GM12878 (cell line): Measurements from ENCODE around the gene REEP3. TPM values are rescaled to one million over a fixed set of nuclear protein-coding genes. Genes with fewer than 3 reads are reported as not detected.

ENCODE experiments used
- ATAC-seq: fragments of 200-7000 bp; cut with Tn5 transposase; 3 replicates; pipeline ENCODE4 v1.9.1; 2020; ENCODE audit warnings: mild to moderate bottlenecking, moderate library complexity
- BruUV-seq: library from RNA; stranded (reverse); fragments of 400-500 nt; replicated peaks from 2 replicates; lab custom pipeline; 2021; lab: Mats Ljungman, UMichigan
- CTCF ChIA-PET: fragments of 300-600 bp; sonication (Branson Sonifier 250); formaldehyde crosslinking; extraction: SDS; loops from one replicate; lab custom pipeline; 2021; ENCODE audit warnings: inconsistent platforms; lab: Yijun Ruan, JAX
- POLR2A ChIA-PET: fragments of 350-600 bp; formaldehyde crosslinking; extraction: SDS; loops from one replicate; lab custom pipeline; 2021; ENCODE audit warnings: inconsistent platforms; lab: Charles Lee
- RAD21 ChIA-PET: fragments of 300-600 bp; sonication (Branson Sonifier 250); formaldehyde crosslinking; loops from one replicate; lab custom pipeline; 2023; ENCODE audit warnings: antibody characterized with exemption; ENCODE audit not compliant: unreplicated experiment; lab: Charles Lee
- SMC1A ChIA-PET: fragments of 300-600 bp; sonication (Branson Sonifier 250); formaldehyde crosslinking; loops from one replicate; lab custom pipeline; 2023; ENCODE audit not compliant: unreplicated experiment, uncharacterized antibody; lab: Charles Lee
- DNase-seq: peaks from one replicate; pipeline ENCODE4 v3.0.0-alpha.2; 2011; ENCODE audit warnings: low read depth, low spot score
- FAIRE-seq: peaks from 3 replicates; lab custom pipeline; 2011; peaks lifted over from hg19 to GRCh38; lab: Jason Lieb, UNC
- H2AFZ ChIP-seq: 2 replicates; pipeline ENCODE4 v1.6.0; 2011; ENCODE audit warnings: low read depth, low read length, control low read depth; ENCODE audit not compliant: control insufficient read depth
- H3K27ac ChIP-seq: 2 replicates; pipeline ENCODE4 v1.5.1; 2011; ENCODE audit warnings: control low read depth; ENCODE audit not compliant: control insufficient read depth, insufficient read depth
- H3K27me3 ChIP-seq, 2 experiments: replicated peaks in 1 of 2; 2 replicates each; pipeline versions ENCODE4 v1.6.0 to v1.6.1; 2011; ENCODE audit warnings: low read length in 1 of 2; ENCODE audit not compliant: control insufficient read depth in 2 of 2, insufficient read depth in 2 of 2
- H3K36me3 ChIP-seq, 2 experiments: 2 replicates each; pipeline ENCODE4 v1.5.1; 2011; ENCODE audit warnings: low read length in 1 of 2; ENCODE audit not compliant: control insufficient read depth in 2 of 2, insufficient read depth in 2 of 2
- H3K4me1 ChIP-seq: 2 replicates; pipeline ENCODE4 v1.6.1; 2011; ENCODE audit warnings: mild to moderate bottlenecking, low read length, moderate library complexity, mixed read lengths; ENCODE audit not compliant: control insufficient read depth, insufficient read depth
- H3K4me2 ChIP-seq: 2 replicates; pipeline ENCODE4 v1.6.0; 2011; ENCODE audit warnings: control low read depth; ENCODE audit not compliant: control insufficient read depth, insufficient read depth
- H3K4me3 ChIP-seq: fragments of 200-600 bp; sonication (generic); 2 replicates; pipeline ENCODE4 v1.5.1; 2016
- H3K79me2 ChIP-seq: 2 replicates; pipeline ENCODE4 v1.6.0; 2011; ENCODE audit warnings: low read length; ENCODE audit not compliant: control insufficient read depth, insufficient read depth
- H3K9ac ChIP-seq: 2 replicates; pipeline ENCODE4 v1.8.0; 2011; ENCODE audit warnings: low read length, control low read depth, mixed read lengths; ENCODE audit not compliant: control insufficient read depth, insufficient read depth
- H3K9me3 ChIP-seq: replicated peaks from 3 replicates; pipeline ENCODE4 v1.5.1; 2011; ENCODE audit warnings: mild to moderate bottlenecking, low read length; ENCODE audit not compliant: control insufficient read depth, insufficient read depth
- H4K20me1 ChIP-seq: 2 replicates; pipeline ENCODE4 v1.6.0; 2011; ENCODE audit not compliant: control insufficient read depth, insufficient read depth
- ATF3 ChIP-seq: IDR thresholded peaks from 2 replicates; pipeline ENCODE4 v1.6.1; 2011; ENCODE audit warnings: low read depth, mild to moderate bottlenecking, low read length, moderate library complexity, borderline replicate concordance; ENCODE audit errors: extremely low read depth
- ATF7 ChIP-seq: fragments of 450-650 bp; IDR thresholded peaks from 2 replicates; pipeline ENCODE4 v1.6.1; 2016; ENCODE audit warnings: low read depth, mild to moderate bottlenecking
- BMI1 ChIP-seq: fragments of 450-650 bp; IDR thresholded peaks from 2 replicates; pipeline ENCODE4 v1.6.1; 2016; ENCODE audit warnings: mild to moderate bottlenecking, moderate library complexity, borderline replicate concordance
- CHD1 ChIP-seq: IDR thresholded peaks from 2 replicates; pipeline ENCODE4 v1.6.1; 2012; ENCODE audit warnings: low read depth, low read length, improper control_type of control experiment
- CHD2 ChIP-seq: IDR thresholded peaks from 2 replicates; pipeline ENCODE4 v1.6.1; 2011; ENCODE audit warnings: low read depth, low read length, improper control_type of control experiment, borderline replicate concordance
- ESRRA ChIP-seq: IDR thresholded peaks from 2 replicates; pipeline ENCODE4 v1.6.1; 2012; ENCODE audit warnings: mild to moderate bottlenecking, low read length, improper control_type of control experiment
- HCFC1 ChIP-seq: fragments of 150-350 bp; IDR thresholded peaks from 2 replicates; pipeline ENCODE4 v1.6.1; 2014; ENCODE audit warnings: low read length
- IRF4 ChIP-seq: IDR thresholded peaks from 2 replicates; pipeline ENCODE4 v1.6.1; 2011; ENCODE audit warnings: low read depth, low read length
- JUNB ChIP-seq: IDR thresholded peaks from 2 replicates; pipeline ENCODE4 v1.6.1; 2016; ENCODE audit warnings: antibody characterized with exemption, mild to moderate bottlenecking
- JUND ChIP-seq: IDR thresholded peaks from 2 replicates; pipeline ENCODE4 v1.6.1; 2012; ENCODE audit warnings: low read depth, mild to moderate bottlenecking, low read length, improper control_type of control experiment, moderate library complexity
- MTA2 ChIP-seq: fragments of 450-650 bp; IDR thresholded peaks from 2 replicates; pipeline ENCODE4 v1.6.1; 2016; ENCODE audit warnings: low read depth, mild to moderate bottlenecking, moderate library complexity
- MYC ChIP-seq: IDR thresholded peaks from 2 replicates; pipeline ENCODE4 v1.6.1; 2011; ENCODE audit warnings: mild to moderate bottlenecking, low read length, moderate library complexity, inconsistent platforms; ENCODE audit not compliant: insufficient read depth, insufficient replicate concordance, insufficient read length, severe bottlenecking
- NR2F1 ChIP-seq: fragments of 450-650 bp; conservative IDR thresholded peaks from 2 replicates; pipeline ENCODE4 v1.6.1; 2017; ENCODE audit warnings: mild to moderate bottlenecking
- RAD51 ChIP-seq: fragments of 450-650 bp; IDR thresholded peaks from 2 replicates; pipeline ENCODE4 v1.6.1; 2016; ENCODE audit warnings: moderate library complexity, mild to moderate bottlenecking, inconsistent platforms
- SIN3A ChIP-seq: IDR thresholded peaks from 2 replicates; pipeline ENCODE4 v1.6.1; 2012; ENCODE audit warnings: low read depth, low read length, improper control_type of control experiment
- SMAD5 ChIP-seq: IDR thresholded peaks from 2 replicates; pipeline ENCODE4 v1.6.1; 2016; ENCODE audit warnings: antibody characterized with exemption, low read depth
- SREBF2 ChIP-seq: IDR thresholded peaks from 2 replicates; pipeline ENCODE4 v1.6.1; 2012; ENCODE audit warnings: mild to moderate bottlenecking, low read length
- STAT3 ChIP-seq: IDR thresholded peaks from 2 replicates; pipeline ENCODE4 v1.6.1; 2011; ENCODE audit warnings: low read depth, low read length, improper control_type of control experiment
- SUZ12 ChIP-seq: fragments of 200-600 bp; sonication (generic); IDR thresholded peaks from one replicate; pipeline ENCODE4 v1.6.1; 2018; ENCODE audit warnings: antibody characterized with exemption, mild to moderate bottlenecking; ENCODE audit not compliant: unreplicated experiment
- TCF12 ChIP-seq: IDR thresholded peaks from 2 replicates; pipeline ENCODE4 v1.6.1; 2011; ENCODE audit warnings: low read depth, mild to moderate bottlenecking, low read length
- ZZZ3 ChIP-seq: IDR thresholded peaks from 2 replicates; pipeline ENCODE4 v1.6.1; 2011; ENCODE audit warnings: low read depth; ENCODE audit not compliant: control insufficient read depth, insufficient read length
- WGBS: methylation state at CpG from one replicate; pipeline ENCODE4 v1.1.6; 2016; ENCODE audit warnings: low lambda C conversion rate; ENCODE audit not compliant: insufficient replicate concordance, insufficient coverage; ENCODE audit errors: missing lambda C conversion rate; 5-methylcytosine and 5-hydroxymethylcytosine counted together
- in situ Hi-C: fragments of 300-500 bp; cut with MboI; formaldehyde crosslinking; loops from 9 replicates; pipeline ENCODE4 v1.14.3; 2018; ENCODE audit warnings: mixed read lengths
- intact Hi-C: fragments of 100-400 bp; cut with micrococcal nuclease; formaldehyde crosslinking; loops from one replicate; pipeline ENCODE4 v1.14.2; 2022; ENCODE audit not compliant: unreplicated experiment
- polyA plus RNA-seq, 11 experiments: library from polyadenylated mRNA; depleted of rRNA in 4 of 11; unstranded in 6 of 11; stranded (reverse) in 5 of 11; fragments of >200 nt; fragmentation: Nextera tagmentation in 4 of 11; fragmentation: Illumina TruSeq in 1 of 11; extraction: Ambion mirVana in 4 of 11; extraction: Trizol in 1 of 11; gene quantifications; 1 replicate in 1 of 11; 2 replicates in 10 of 11; pipeline versions ENCODE4 v1.2.1 to v1.2.3, GENCODE V29; 2011 to 2016; ENCODE audit warnings: inconsistent platforms in 2 of 11, missing spikeins in 2 of 11, low read depth in 1 of 11
- total RNA-seq, 4 experiments: library from RNA; depleted of rRNA in 3 of 4; stranded (reverse); fragments of >200 nt in 3 of 4; fragmentation: Illumina TruSeq in 1 of 4; extraction: Trizol in 1 of 4; gene quantifications; 2 replicates each; pipeline versions ENCODE4 v1.2.1 to v1.2.3, GENCODE V29; 2013 to 2021
- TF ChIP-seq, protein P1 (sequence below): fragments of 450-650 bp; IDR thresholded peaks from 2 replicates; pipeline ENCODE4 v1.6.1; 2018; ENCODE audit warnings: borderline replicate concordance, mild to moderate bottlenecking; ENCODE audit not compliant: partially characterized antibody

The REEP3 gene
- total and polyA plus RNA-seq, 10 of the 15 experiments (the other 5 are each of a cell fraction or from before 2014, with no cell fraction given) = 4.9 to 25.9 (median 16.2) TPM

- TSS peak; percentile 78 for BruUV-seq
- ChIA-PET CTCF (interaction anchor here (0.5 to 9.3 kb wide), 40 partner anchors 10 to 1192 kb away, joined by 3 to 188 read pairs (median 4); no protein-coding TSS in a partner anchor), SMC1A (interaction anchor here (0.6 to 6.4 kb wide), 41 partner anchors 12 to 1035 kb away, joined by 3 to 107 read pairs (median 5); no protein-coding TSS in a partner anchor), RAD21 (interaction anchor here (0.7 to 6.0 kb wide), 30 partner anchors 15 to 495 kb away, joined by 3 to 96 read pairs (median 4); partner anchors contain the start of gene REEP3), POLR2A (interaction anchor here (0.6 to 2.2 kb wide), 11 partner anchors 149 to 496 kb away, joined by 3 to 8 read pairs (median 4); partner anchors contain the start of gene NRBF2)
- Histone ChIP-seq H3K79me2 (no peaks in the 10 kb centered on the region), H3K9me3 (no peaks in the 10 kb centered on the region), H3K4me3 (peak overlapping the region; percentile 87), H3K36me3 (no peaks in the 10 kb centered on the region), H3K27me3 (no peaks in the 10 kb centered on the region), H2AFZ (peak overlapping the region; percentile 82), H3K9ac (peak overlapping the region; percentile 80), H4K20me1 (no peaks in the 10 kb centered on the region), H3K27ac (peak overlapping the region; percentile 89), H3K4me2 (peak overlapping the region; percentile 85), H3K4me1 (peaks cover 9% of the 10 kb centered on the region; the same call in 1 of the 2 replicates)
- peak; percentile 79 for ATAC-seq
- peak; percentile 83 for DNase-seq
- no peak for FAIRE-seq
- WGBS = under 1% methylated on average over 24 of the region's 24 CpGs
- intact Hi-C loops = loop anchor here (1.0 to 2.0 kb wide), 11 partner anchors 87 to 462 kb away; partner anchors contain the start of genes JMJD1C and REEP3
- in situ Hi-C loops = loop anchor here (5.0 kb wide), 1 partner anchor 422 kb away; no protein-coding TSS in a partner anchor
- TF ChIP-seq MYC = no peak
- peak; percentile 58 for TF ChIP-seq NR2F1
- no peak for TF ChIP-seq SREBF2
- 0 out of 2 replicates have a peak, but pooled peaks have one; percentile 22 for TF ChIP-seq MTA2
- TF ChIP-seq, protein P1, sequence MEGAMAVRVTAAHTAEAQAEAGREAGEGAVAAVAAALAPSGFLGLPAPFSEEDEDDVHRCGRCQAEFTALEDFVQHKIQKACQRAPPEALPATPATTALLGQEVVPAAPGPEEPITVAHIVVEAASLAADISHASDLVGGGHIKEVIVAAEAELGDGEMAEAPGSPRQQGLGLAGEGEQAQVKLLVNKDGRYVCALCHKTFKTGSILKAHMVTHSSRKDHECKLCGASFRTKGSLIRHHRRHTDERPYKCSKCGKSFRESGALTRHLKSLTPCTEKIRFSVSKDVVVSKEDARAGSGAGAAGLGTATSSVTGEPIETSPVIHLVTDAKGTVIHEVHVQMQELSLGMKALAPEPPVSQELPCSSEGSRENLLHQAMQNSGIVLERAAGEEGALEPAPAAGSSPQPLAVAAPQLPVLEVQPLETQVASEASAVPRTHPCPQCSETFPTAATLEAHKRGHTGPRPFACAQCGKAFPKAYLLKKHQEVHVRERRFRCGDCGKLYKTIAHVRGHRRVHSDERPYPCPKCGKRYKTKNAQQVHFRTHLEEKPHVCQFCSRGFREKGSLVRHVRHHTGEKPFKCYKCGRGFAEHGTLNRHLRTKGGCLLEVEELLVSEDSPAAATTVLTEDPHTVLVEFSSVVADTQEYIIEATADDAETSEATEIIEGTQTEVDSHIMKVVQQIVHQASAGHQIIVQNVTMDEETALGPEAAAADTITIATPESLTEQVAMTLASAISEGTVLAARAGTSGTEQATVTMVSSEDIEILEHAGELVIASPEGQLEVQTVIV = no peak
- TF ChIP-seq ESRRA = no peak
- no peak for TF ChIP-seq SMAD5
- TF ChIP-seq IRF4 = 0 out of 2 replicates have a peak, but pooled peaks have one; percentile 21
- no peak for TF ChIP-seq JUND
- 0 out of 2 replicates have a peak, but pooled peaks have one; percentile 19 for TF ChIP-seq HCFC1
- peak; percentile 86 for TF ChIP-seq CHD2
- peak; percentile 36; the same call in 1 of the 2 replicates for TF ChIP-seq SIN3A
- TF ChIP-seq BMI1 = no peak
- peak; percentile 53 for TF ChIP-seq ATF7
- no peak for TF ChIP-seq ZZZ3
- TF ChIP-seq RAD51 = no peak
- TF ChIP-seq ATF3 = no peak
- TF ChIP-seq CHD1 = no peak
- TF ChIP-seq SUZ12 = no peak
- no peak for TF ChIP-seq STAT3
- no peak for TF ChIP-seq JUNB
- peak; percentile 41; the same call in 1 of the 2 replicates for TF ChIP-seq TCF12
Observed at GRCh38 chr10:63629363-63630084, 108.3 kb downstream of the REEP3 start.
